SK-N-SH (cell line): Measurements from ENCODE around the gene ZIC1. TPM values are rescaled to one million over a fixed set of nuclear protein-coding genes. Genes with fewer than 3 reads are reported as not detected.

Experiments used
- CTCF ChIA-PET: fragments of 300-600, 350-600 bp; formaldehyde crosslinking; extraction: SDS; loops from one replicate; lab custom pipeline; 2021; lab: Yijun Ruan, JAX
- POLR2A ChIA-PET: fragments of 350-600 bp; sonication (Branson Sonifier 250); formaldehyde crosslinking; extraction: SDS; loops from one replicate; lab custom pipeline; 2020; ENCODE audit warnings: antibody characterized with exemption, inconsistent platforms; lab: Yijun Ruan, JAX
- DNase-seq: peaks from one replicate; pipeline ENCODE4 v3.0.0; 2012
- H2AFZ ChIP-seq: fragments of 200-600 bp; sonication (generic); 2 replicates; pipeline ENCODE4 v1.8.1; 2016; ENCODE audit warnings: antibody characterized with exemption, mild to moderate bottlenecking, low read depth
- H3F3A ChIP-seq: fragments of 200-600 bp; sonication (generic); replicated peaks from 2 replicates; pipeline ENCODE3; 2016; ENCODE audit warnings: antibody characterized with exemption, mild to moderate bottlenecking; ENCODE audit not compliant: insufficient read depth
- H3K27ac ChIP-seq, 2 experiments: fragments of 200-500 bp in 1 of 2; fragments of 200-600 bp in 1 of 2; sonication (Bioruptor generic) in 1 of 2; sonication (generic), shearing (Covaris generic) in 1 of 2; 2 replicates each; pipeline versions ENCODE4 v1.5.1 to v1.6.1; 2014 to 2016; ENCODE audit warnings: low read depth in 2 of 2, inconsistent platforms in 1 of 2, low read length in 1 of 2, mild to moderate bottlenecking in 1 of 2, mixed read lengths in 1 of 2
- H3K27me3 ChIP-seq: fragments of 200-600 bp; sonication (generic), shearing (Covaris generic); 2 replicates; pipeline ENCODE4 v1.6.1; 2016; ENCODE audit warnings: mixed run types; ENCODE audit not compliant: insufficient read depth
- H3K36me3 ChIP-seq, 2 experiments: fragments of 200-500 bp in 1 of 2; fragments of 200-600 bp in 1 of 2; sonication (Bioruptor generic) in 1 of 2; sonication (generic) in 1 of 2; replicated peaks in 1 of 2; 2 replicates each; pipeline versions ENCODE3 to v1.5.1; 2014 to 2016; ENCODE audit warnings: low read length in 1 of 2, mild to moderate bottlenecking in 1 of 2; ENCODE audit not compliant: insufficient read depth in 2 of 2, control insufficient read depth in 1 of 2
- H3K4me1 ChIP-seq, 2 experiments: fragments of 200-500 bp in 1 of 2; fragments of 200-600 bp in 1 of 2; sonication (Bioruptor generic) in 1 of 2; sonication (generic), shearing (Covaris generic) in 1 of 2; 2 replicates each; pipeline versions ENCODE4 v1.5.1 to v1.6.1; 2014 to 2016; ENCODE audit warnings: low read depth in 1 of 2, low read length in 1 of 2, mixed run types in 1 of 2; ENCODE audit not compliant: insufficient read depth in 2 of 2, control insufficient read depth in 1 of 2
- H3K4me2 ChIP-seq: fragments of 200-600 bp; sonication (generic), shearing (Covaris generic); 2 replicates; pipeline ENCODE4 v1.6.1; 2017; ENCODE audit warnings: mixed run types
- H3K4me3 ChIP-seq, 2 experiments: fragments of 200-500 bp in 1 of 2; fragments of 200-600 bp in 1 of 2; sonication (Bioruptor generic) in 1 of 2; sonication (generic), shearing (Covaris generic) in 1 of 2; 2 replicates each; pipeline versions ENCODE4 v1.5.1 to v1.8.1; 2014 to 2016; ENCODE audit warnings: low read depth in 2 of 2, inconsistent platforms in 1 of 2, low read length in 1 of 2, mild to moderate bottlenecking in 1 of 2, mixed read lengths in 1 of 2, moderate library complexity in 1 of 2
- H3K79me2 ChIP-seq: fragments of 200-600 bp; sonication (generic); 2 replicates; pipeline ENCODE4 v1.8.1; 2017; ENCODE audit warnings: mild to moderate bottlenecking; ENCODE audit not compliant: insufficient read depth
- H3K9ac ChIP-seq: fragments of 200-600 bp; sonication (generic); 2 replicates; pipeline ENCODE4 v1.6.1; 2017; ENCODE audit warnings: mixed run types
- H3K9me2 ChIP-seq: fragments of 200-600 bp; sonication (generic); 2 replicates; pipeline ENCODE4 v1.6.1; 2017; ENCODE audit warnings: mixed run types
- H3K9me3 ChIP-seq: fragments of 200-600 bp; sonication (generic); 2 replicates; pipeline ENCODE4 v1.6.1; 2017; ENCODE audit warnings: mixed run types, mild to moderate bottlenecking, moderate library complexity
- H4K20me1 ChIP-seq: fragments of 200-600 bp; sonication (generic); 2 replicates; pipeline ENCODE4 v1.6.1; 2017; ENCODE audit warnings: mild to moderate bottlenecking, mixed run types; ENCODE audit not compliant: insufficient read depth
- CTCF ChIP-seq: fragments of 200-600 bp; sonication (generic); IDR thresholded peaks from 2 replicates; pipeline ENCODE4 v1.6.1; 2017; ENCODE audit warnings: antibody characterized with exemption, mild to moderate bottlenecking, moderate library complexity
- ELF1 ChIP-seq: IDR thresholded peaks from 2 replicates; pipeline ENCODE4 v1.4.0; 2012
- EZH2phosphoT487 ChIP-seq: fragments of 200-600 bp; sonication (generic); IDR thresholded peaks from 2 replicates; pipeline ENCODE4 v1.6.1; 2017; ENCODE audit warnings: low read depth, mixed run types, mild to moderate bottlenecking, antibody characterized with exemption, moderate library complexity, borderline replicate concordance
- FOSL2 ChIP-seq: IDR thresholded peaks from 2 replicates; pipeline ENCODE4 v1.4.0; 2012; ENCODE audit warnings: low read depth, mild to moderate bottlenecking, moderate library complexity, borderline replicate concordance
- FOXJ3 ChIP-seq: sonication (generic); formaldehyde crosslinking; IDR thresholded peaks from 2 replicates; pipeline ENCODE4 v1.5.1; 2020; ENCODE audit warnings: mild to moderate bottlenecking, missing genetic modification reagents
- FOXM1 ChIP-seq: IDR thresholded peaks from 2 replicates; pipeline ENCODE4 v1.4.0; 2012; ENCODE audit warnings: low read depth, mild to moderate bottlenecking
- GABPA ChIP-seq: IDR thresholded peaks from 2 replicates; pipeline ENCODE4 v1.4.0; 2012; ENCODE audit warnings: low read depth, mild to moderate bottlenecking
- IRF3 ChIP-seq: fragments of 150-350 bp; IDR thresholded peaks from 2 replicates; pipeline ENCODE4 v1.6.1; 2016; ENCODE audit warnings: mild to moderate bottlenecking, low read depth, low read length
- MAX ChIP-seq: IDR thresholded peaks from 2 replicates; pipeline ENCODE4 v1.4.0; 2012; ENCODE audit warnings: low read depth
- MEF2A ChIP-seq: IDR thresholded peaks from 2 replicates; pipeline ENCODE4 v1.4.0; 2012; ENCODE audit warnings: low read depth, borderline replicate concordance
- MXI1 ChIP-seq: IDR thresholded peaks from 2 replicates; pipeline ENCODE4 v1.6.1; 2012; ENCODE audit warnings: mild to moderate bottlenecking, low read depth, low read length, improper control_type of control experiment
- NFIC ChIP-seq: IDR thresholded peaks from 2 replicates; pipeline ENCODE4 v1.4.0; 2012; ENCODE audit warnings: borderline replicate concordance
- PBX3 ChIP-seq: IDR thresholded peaks from 2 replicates; pipeline ENCODE4; 2012
- SIN3A ChIP-seq: IDR thresholded peaks from 2 replicates; pipeline ENCODE4 v1.6.1; 2012; ENCODE audit warnings: low read depth, mild to moderate bottlenecking, low read length, moderate library complexity, borderline replicate concordance
- TEAD4 ChIP-seq: IDR thresholded peaks from 2 replicates; pipeline ENCODE4 v1.4.0; 2012; ENCODE audit warnings: mild to moderate bottlenecking, borderline replicate concordance; ENCODE audit not compliant: insufficient read depth
- USF1 ChIP-seq: IDR thresholded peaks from 2 replicates; pipeline ENCODE4 v1.4.0; 2012; ENCODE audit warnings: low read depth, borderline replicate concordance
- YY1 ChIP-seq: IDR thresholded peaks from 2 replicates; pipeline ENCODE4 v1.4.0; 2012; ENCODE audit warnings: low read depth, mild to moderate bottlenecking
- WGBS: methylation state at CpG from one replicate; pipeline ENCODE4 v1.1.6; 2017; ENCODE audit warnings: low lambda C conversion rate; 5-methylcytosine and 5-hydroxymethylcytosine counted together
- polyA plus RNA-seq, 3 experiments: library from polyadenylated mRNA; depleted of rRNA; stranded (reverse); fragments of >200 nt; gene quantifications; 2 replicates each; pipeline ENCODE4 v1.2.3, GENCODE V29; 2012

Gene ZIC1
- polyA plus RNA-seq, 1 of the 3 experiments (the other 2 are of a cell fraction), result 16.7 TPM

GRCh38 chr3:147379651-147380050 lies 29.5 kb upstream of the ZIC1 start (continued):
- TF ChIP-seq FOXJ3 (CRISPR knock-in tag) (no peak), TEAD4 (no peak), USF1 (no peak), MAX (no peak)

GRCh38 chr3:147380387-147380951 lies 28.7 kb upstream of the ZIC1 start:
- Histone ChIP-seq H2AFZ (no peak overlapping the region), H3K9me2 (no peaks in the 10 kb centered on the region), H3K27ac (no peak overlapping the region), H3K9me3 (no peaks in the 10 kb centered on the region), H3K79me2 (no peaks in the 10 kb centered on the region), H3K36me3 (no peaks in the 10 kb centered on the region), H3K4me3 (no peak overlapping the region), H3F3A (no peaks in the 10 kb centered on the region), H3K4me2 (no peak overlapping the region), H3K9ac (no peak overlapping the region), H3K27me3 (peaks cover 32% of the 10 kb centered on the region), H3K4me1 (no peaks in the 10 kb centered on the region), H4K20me1 (no peaks in the 10 kb centered on the region)
- CTCF ChIA-PET, result interaction anchor here (1.4 kb wide), 1 partner anchor 19 kb away, joined by 3 read pairs; no protein-coding TSS in a partner anchor
- no peak for TF ChIP-seq GABPA
- TF ChIP-seq TEAD4, result no peak
- TF ChIP-seq FOXJ3 (CRISPR knock-in tag), result no peak
- WGBS, result 65% methylated on average over 24 of the region's 26 CpGs
- POLR2A ChIA-PET, result no interaction called here
- no peak for DNase-seq

GRCh38 chr3:147380977-147381376 lies 28.2 kb upstream of the ZIC1 start:
- no peak overlapping the region for H2AFZ ChIP-seq
- no peak overlapping the region for H3K27ac ChIP-seq
- H3K9me3 ChIP-seq, result no peaks in the 10 kb centered on the region
- no peaks in the 10 kb centered on the region for H3K9me2 ChIP-seq
- no peak overlapping the region for H3K9ac ChIP-seq
- H4K20me1 ChIP-seq, result no peaks in the 10 kb centered on the region
- H3K79me2 ChIP-seq, result no peaks in the 10 kb centered on the region
- 69% methylated on average over 2 of the region's 3 CpGs for WGBS
- no peaks in the 10 kb centered on the region for H3F3A ChIP-seq
- H3K4me1 ChIP-seq, result no peaks in the 10 kb centered on the region
- CTCF ChIA-PET, result interaction anchor here (1.4 kb wide), 1 partner anchor 19 kb away, joined by 3 read pairs; no protein-coding TSS in a partner anchor
- no peak overlapping the region for H3K4me2 ChIP-seq
- no peak overlapping the region for H3K4me3 ChIP-seq
- peaks cover 32% of the 10 kb centered on the region for H3K27me3 ChIP-seq
- no peaks in the 10 kb centered on the region for H3K36me3 ChIP-seq
- no peak for DNase-seq
- POLR2A ChIA-PET, result no interaction called here
- TF ChIP-seq PBX3 (no peak), USF1 (no peak), YY1 (no peak), MXI1 (no peak), ELF1 (no peak), IRF3 (no peak), NFIC (no peak), FOSL2 (no peak), CTCF (no peak), FOXM1 (no peak), GABPA (no peak), MEF2A (no peak), SIN3A (no peak), EZH2phosphoT487 (no peak)
